IMR-90 (cell line): ENCODE measurements around the gene SLC39A8. TPM values are rescaled to one million over a fixed set of nuclear protein-coding genes. Genes with fewer than 3 reads are reported as not detected.

Source experiments
- ATAC-seq: fragments of 200-7000 bp; cut with Tn5 transposase; 2 replicates; pipeline ENCODE4 v1.9.1; 2020; ENCODE audit warnings: low read depth, mild to moderate bottlenecking, moderate library complexity
- BruUV-seq: library from RNA; stranded (reverse); fragments of 400-500 nt; replicated peaks from 2 replicates; lab custom pipeline; 2021; lab: Mats Ljungman, UMichigan
- CTCF ChIA-PET: fragments of 300-600 bp; formaldehyde crosslinking; extraction: SDS; loops from one replicate; lab custom pipeline; 2021; ENCODE audit warnings: antibody characterized with exemption; lab: Yijun Ruan, JAX
- POLR2A ChIA-PET: fragments of 300-600 bp; sonication (Branson Sonifier 250); formaldehyde crosslinking; loops from one replicate; lab custom pipeline; 2022; ENCODE audit warnings: antibody characterized with exemption; ENCODE audit not compliant: unreplicated experiment; lab: Charles Lee
- DNase-seq: peaks from one replicate; pipeline ENCODE4 v3.0.0; 2013
- H2AFZ ChIP-seq: replicated peaks from 2 replicates; pipeline ENCODE3; 2013; ENCODE audit warnings: low read length, mild to moderate bottlenecking; ENCODE audit not compliant: poor library complexity
- H2AK5ac ChIP-seq: 2 replicates; pipeline ENCODE4 v1.6.1; 2013; ENCODE audit warnings: low read depth, low read length, inconsistent platforms
- H2AK9ac ChIP-seq: replicated peaks from 2 replicates; pipeline ENCODE3; 2013; ENCODE audit warnings: mild to moderate bottlenecking, low read depth, low read length, moderate library complexity; ENCODE audit not compliant: poor library complexity
- H2BK120ac ChIP-seq: 2 replicates; pipeline ENCODE4 v1.6.1; 2013; ENCODE audit warnings: low read depth, low read length, inconsistent platforms
- H2BK15ac ChIP-seq: 3 replicates; pipeline ENCODE4 v1.6.1; 2013; ENCODE audit warnings: low read depth, low read length, inconsistent platforms
- H2BK20ac ChIP-seq: 2 replicates; pipeline ENCODE4 v1.6.1; 2013; ENCODE audit warnings: low read depth, mild to moderate bottlenecking, inconsistent platforms, low read length, moderate library complexity
- H2BK5ac ChIP-seq: 2 replicates; pipeline ENCODE4 v1.6.1; 2013; ENCODE audit warnings: mild to moderate bottlenecking, low read depth, low read length, inconsistent platforms; ENCODE audit not compliant: poor library complexity, severe bottlenecking
- H3K14ac ChIP-seq: replicated peaks from 2 replicates; pipeline ENCODE4 v1.6.1; 2013; ENCODE audit warnings: low read depth, low read length, inconsistent platforms
- H3K18ac ChIP-seq: 2 replicates; pipeline ENCODE4 v1.6.1; 2013; ENCODE audit warnings: low read depth, low read length, control low read depth
- H3K23ac ChIP-seq: 2 replicates; pipeline ENCODE4 v1.6.1; 2013; ENCODE audit warnings: low read depth, low read length, inconsistent platforms
- H3K27ac ChIP-seq: 2 replicates; pipeline ENCODE4 v1.5.1; 2013; ENCODE audit warnings: mild to moderate bottlenecking, control low read depth, low read length; ENCODE audit not compliant: insufficient read depth
- H3K27me3 ChIP-seq: 2 replicates; pipeline ENCODE4 v1.6.1; 2013; ENCODE audit warnings: low read length; ENCODE audit not compliant: control insufficient read depth, insufficient read depth
- H3K36me3 ChIP-seq: 2 replicates; pipeline ENCODE4 v1.6.1; 2013; ENCODE audit warnings: low read length, mixed read lengths; ENCODE audit not compliant: control insufficient read depth, insufficient read depth
- H3K4ac ChIP-seq: 2 replicates; pipeline ENCODE4 v1.6.1; 2013; ENCODE audit warnings: low read depth, low read length, inconsistent platforms
- H3K4me1 ChIP-seq: 2 replicates; pipeline ENCODE4 v1.6.1; 2013; ENCODE audit warnings: low read length, mixed read lengths; ENCODE audit not compliant: control insufficient read depth, insufficient read depth
- H3K4me2 ChIP-seq: 2 replicates; pipeline ENCODE4 v1.6.1; 2013; ENCODE audit warnings: low read depth, mild to moderate bottlenecking, control low read depth, low read length, moderate library complexity
- H3K4me3 ChIP-seq: 2 replicates; pipeline ENCODE4 v1.5.1; 2013; ENCODE audit warnings: low read depth, mild to moderate bottlenecking, control low read depth, low read length, moderate library complexity; ENCODE audit not compliant: insufficient read depth
- H3K56ac ChIP-seq: 2 replicates; pipeline ENCODE4 v1.6.1; 2013; ENCODE audit warnings: low read length, inconsistent platforms; ENCODE audit not compliant: insufficient read depth; ENCODE audit errors: extremely low read depth
- H3K79me1 ChIP-seq, 2 experiments: 2 replicates each; pipeline ENCODE4 v1.6.1; 2013; ENCODE audit warnings: low read length in 2 of 2, inconsistent platforms in 1 of 2, low read depth in 1 of 2
- H3K9ac ChIP-seq: 2 replicates; pipeline ENCODE4 v1.6.1; 2013; ENCODE audit warnings: low read depth, low read length, control low read depth
- H3K9me1 ChIP-seq: 2 replicates; pipeline ENCODE4 v1.6.1; 2013; ENCODE audit warnings: low read length, inconsistent platforms; ENCODE audit not compliant: insufficient read depth
- H3K9me3 ChIP-seq: 2 replicates; pipeline ENCODE4 v1.6.1; 2013; ENCODE audit warnings: low read length; ENCODE audit not compliant: control insufficient read depth, insufficient read depth
- H4K20me1 ChIP-seq: 2 replicates; pipeline ENCODE4 v1.6.1; 2013; ENCODE audit warnings: low read length, inconsistent platforms; ENCODE audit not compliant: insufficient read depth
- H4K5ac ChIP-seq: 2 replicates; pipeline ENCODE4 v1.6.1; 2013; ENCODE audit warnings: mild to moderate bottlenecking, low read depth, low read length, control low read depth
- H4K8ac ChIP-seq, 2 experiments: 2 replicates each; pipeline ENCODE4 v1.6.1; 2013; ENCODE audit warnings: low read depth in 2 of 2, low read length in 2 of 2, control low read depth in 1 of 2, inconsistent platforms in 1 of 2
- H4K91ac ChIP-seq: 2 replicates; pipeline ENCODE4 v1.6.1; 2013; ENCODE audit warnings: low read depth, low read length, inconsistent platforms; ENCODE audit not compliant: insufficient read depth
- ELK1 ChIP-seq: fragments of 150-350 bp; IDR thresholded peaks from 2 replicates; pipeline ENCODE4 v1.6.1; 2016; ENCODE audit warnings: low read depth, mild to moderate bottlenecking, low read length, moderate library complexity, borderline replicate concordance
- RCOR1 ChIP-seq: IDR thresholded peaks from 2 replicates; pipeline ENCODE4 v1.6.1; 2012; ENCODE audit warnings: mild to moderate bottlenecking, low read length, improper control_type of control experiment; ENCODE audit not compliant: insufficient replicate concordance
- whole genome bisulfite sequencing, 2 experiments: methylation state at CpG; one replicate each; pipeline versions ENCODE4 v1.1.5 to v1.1.7; 2013; ENCODE audit warnings: missing lambda C conversion rate in 2 of 2; ENCODE audit not compliant: insufficient read length in 1 of 2; ENCODE audit errors: extremely low coverage in 2 of 2; 5-methylcytosine and 5-hydroxymethylcytosine counted together
- dilution Hi-C: fragments of 300-500 bp; cut with HindIII; formaldehyde crosslinking; loops from one replicate; pipeline ENCODE4 v1.14.3; 2018; ENCODE audit warnings: low sequenced_read_pairs; ENCODE audit not compliant: unreplicated experiment
- in situ Hi-C: fragments of 300-500 bp; cut with MboI; formaldehyde crosslinking; loops from 3 replicates; pipeline ENCODE4 v1.14.3; 2019; ENCODE audit warnings: low sequenced_read_pairs, inconsistent platforms, mixed read lengths
- intact Hi-C: fragments of 100-400 bp; cut with micrococcal nuclease; formaldehyde crosslinking; loops from 2 replicates; pipeline ENCODE4 v1.10.0; 2022
- polyA plus RNA-seq, 3 experiments: library from polyadenylated mRNA; depleted of rRNA; stranded (reverse); fragments of >200 nt; gene quantifications; 2 replicates each; pipeline ENCODE4 v1.2.3, GENCODE V29; 2012; ENCODE audit warnings: low replicate concordance in 1 of 3
- total RNA-seq: library from RNA; depleted of rRNA; stranded (reverse); fragments of >200 nt; gene quantifications from 2 replicates; pipeline ENCODE4 v1.2.3, GENCODE V29; 2012

The SLC39A8 gene
- total and polyA plus RNA-seq, 2 of the 4 experiments (the other 2 are of a cell fraction), result 0.05 to 0.18 TPM

GRCh38 chr4:102348701-102349100 is 3.4 kb upstream of the SLC39A8 start (continued):
- TF ChIP-seq RCOR1, result no peak

- H3K27ac ChIP-seq, result no peak overlapping the region
- BruUV-seq, result no TSS peak
- peak overlapping the region; percentile 96 for H3K4me2 ChIP-seq
- POLR2A ChIA-PET, result no interaction called here
- in situ Hi-C loops (loop anchor here (10.0 kb wide), 1 partner anchor 659 kb away; no protein-coding TSS in a partner anchor), intact Hi-C loops (loop anchor here (2.0 to 10.0 kb wide), 3 partner anchors 279 to 749 kb away; partner anchors contain the start of gene BDH2), dilution Hi-C loops (no loop called here)
- no peaks in the 10 kb centered on the region for H3K4me1 ChIP-seq
- no peak overlapping the region for H2BK5ac ChIP-seq
- no peak overlapping the region for H2BK20ac ChIP-seq
- TF ChIP-seq ELK1, result no peak
- H3K56ac ChIP-seq, result no peak overlapping the region
- no peak overlapping the region for H2AK5ac ChIP-seq
- peaks cover 23% of the 10 kb centered on the region for H3K27me3 ChIP-seq
- H2AFZ ChIP-seq, result peak overlapping the region; percentile 81
- H3K14ac ChIP-seq, result no peak overlapping the region
- no peak overlapping the region for H2AK9ac ChIP-seq
- CTCF ChIA-PET, result interaction anchor here (1.7 kb wide), 1 partner anchor 85 kb away, joined by 5 read pairs; no protein-coding TSS in a partner anchor
- no peak overlapping the region for H3K4ac ChIP-seq
- no peak overlapping the region for H4K8ac ChIP-seq
- no peak overlapping the region for H3K23ac ChIP-seq
- no peak overlapping the region for H3K18ac ChIP-seq
- 0% methylated on average over 1 of the region's 5 CpGs; no CpG with 5 or more reads in 1 of the 2 experiments for WGBS, 2 experiments
- no peak overlapping the region for H2BK15ac ChIP-seq
- no peaks in the 10 kb centered on the region for H3K79me1 ChIP-seq
- no peak overlapping the region for H3K9ac ChIP-seq
- H3K9me3 ChIP-seq, result no peaks in the 10 kb centered on the region
- no peaks in the 10 kb centered on the region for H3K9me1 ChIP-seq
- DNase-seq (no peak), ATAC-seq (peak; percentile 8; the same call in 1 of the 2 replicates)
- H4K5ac ChIP-seq, result no peak overlapping the region
- H2BK120ac ChIP-seq, result no peak overlapping the region
- H3K4me3 ChIP-seq, result peak overlapping the region; percentile 52
- no peaks in the 10 kb centered on the region for H4K20me1 ChIP-seq
- H4K91ac ChIP-seq, result no peak overlapping the region
- H3K36me3 ChIP-seq, result no peaks in the 10 kb centered on the region
Measured at GRCh38 chr4:102345795-102346100, 466 bp upstream of the SLC39A8 start.
